Measurements from ENCODE around the gene VSIG10L2. TPM values are rescaled to one million over a fixed set of nuclear protein-coding genes. Genes with fewer than 3 reads are reported as not detected.

The VSIG10L2 gene
- total RNA-seq (2021) = not detected in 2 replicates
- long read RNA-seq = 0 reads

GRCh38 chr11:125945797-125946520 lies at the start of gene VSIG10L2:
TSS of gene VSIG10L2 (plus strand) at chr11:125946044. CDS start at chr11:125946056, 12 bp downstream.
- Histone ChIP-seq H3K27ac (ENCODE audit: insufficient read length, low read depth, low read length) (no peak within 1 kb of the TSS), H3K79me1 (ENCODE audit: insufficient read depth, low read depth, low read length, poor library complexity, severe bottlenecking) (no peaks in the 10 kb centered on the region), H3K79me2 (ENCODE audit: insufficient read depth, low read length) (no peaks in the 10 kb centered on the region), H3K14ac (ENCODE audit: insufficient read depth, low read length) (no peak within 1 kb of the TSS), H3K9ac (ENCODE audit: extremely low read depth, insufficient read length, low read length) (no peak within 1 kb of the TSS), H2BK15ac (ENCODE audit: low read depth, low read length) (no peak within 1 kb of the TSS), H3K4me2 (ENCODE audit: insufficient read depth, insufficient read length, low read length) (no peak within 1 kb of the TSS), H2BK20ac (ENCODE audit: low read depth, low read length, poor library complexity, severe bottlenecking) (no peak within 1 kb of the TSS), H2BK5ac (ENCODE audit: insufficient read length, low read length) (no peak within 1 kb of the TSS), H4K8ac (replicated peaks; ENCODE audit: insufficient read length, low read depth, low read length) (no peak within 1 kb of the TSS), H3K23me2 (ENCODE audit: insufficient read length, low read depth, low read length, poor library complexity, severe bottlenecking) (no peaks in the 10 kb centered on the region), H3T11ph (ENCODE audit: low read length) (no peak within 1 kb of the TSS), H2BK120ac (ENCODE audit: low read depth, low read length, poor library complexity, severe bottlenecking) (no peak within 1 kb of the TSS), H2AK5ac (ENCODE audit: insufficient read length, low read length) (no peak within 1 kb of the TSS), H3K18ac (ENCODE audit: insufficient read length, low read depth, low read length) (no peak within 1 kb of the TSS), H4K91ac (ENCODE audit: insufficient read length, low read depth, low read length) (no peak within 1 kb of the TSS), H4K5ac (ENCODE audit: insufficient read length, low read depth, low read length) (no peak within 1 kb of the TSS), H3K4ac (ENCODE audit: low read depth, low read length) (no peak within 1 kb of the TSS), H3K9me3 (ENCODE audit: control insufficient read depth, low read depth, low read length) (no peaks in the 10 kb centered on the region), H2BK12ac (ENCODE audit: insufficient read length, low read depth, low read length) (no peak within 1 kb of the TSS), H3K27me3 (ENCODE audit: insufficient read depth, low read length) (no peaks in the 10 kb centered on the region), H3K56ac (ENCODE audit: insufficient read length, low read depth, low read length) (no peak within 1 kb of the TSS), H2AFZ (ENCODE audit: low read length) (no peak within 1 kb of the TSS), H3K4me1 (ENCODE audit: insufficient read depth, low read length) (peaks cover 3% of the 10 kb centered on the region; the same call in 1 of the 2 replicates), H3K23ac (ENCODE audit: insufficient read length, low read depth, low read length) (no peak within 1 kb of the TSS), H4K20me1 (ENCODE audit: control insufficient read depth, insufficient read depth, insufficient read length) (no peaks in the 10 kb centered on the region)
- H3K36me3 Mint-ChIP-seq (ENCODE audit: insufficient read depth in 1 of 3, low read depth in 3 of 3) = no peaks in the 10 kb centered on the region; a peak in 1 of 7 replicates
- no peak within 1 kb of the TSS for H3K27ac Mint-ChIP-seq
- no peak for TF ChIP-seq CTCF (conservative IDR thresholded peaks at IDR 0.05)
- WGBS (ENCODE audit: extremely low coverage, insufficient read length, low lambda C conversion rate) = no CpG with 5 or more reads among the region's 8 CpGs
- no peaks in the 10 kb centered on the region for H3K9me3 Mint-ChIP-seq
- H3K4me3 Mint-ChIP-seq = no peak within 1 kb of the TSS
- peaks cover 14 to 21% of the 10 kb centered on the region in 2 experiments for H3K4me1 Mint-ChIP-seq
- no peak for DNase-seq
- no peaks in the 10 kb centered on the region; the same call in 1 of the 2 replicates for H3K27me3 Mint-ChIP-seq (ENCODE audit: low read depth)

Measured in H9 (cell line).